GM12878 (cell line): Measurements from ENCODE around the gene VSIG10L.

Experiments
- CREB1 ChIP-seq: IDR thresholded peaks from 2 replicates; pipeline ENCODE4 v1.6.1; 2012; ENCODE audit warnings: low read depth, mild to moderate bottlenecking, inconsistent platforms
- CTCF ChIP-seq, 3 experiments: IDR thresholded peaks in 2 of 3; conservative IDR thresholded peaks in 1 of 3; 2 replicates each; pipeline ENCODE4 v1.5.1; 2011; ENCODE audit warnings: low read depth in 3 of 3, low read length in 3 of 3, mild to moderate bottlenecking in 3 of 3, control low read depth in 2 of 3, moderate library complexity in 2 of 3, inconsistent platforms in 1 of 3, mixed read lengths in 1 of 3; ENCODE audit not compliant: control insufficient read depth in 2 of 3, insufficient read depth in 1 of 3; ENCODE audit errors: extremely low read depth in 1 of 3

GRCh38 chr19:51323481-51324166 is 18.3 kb downstream of the VSIG10L start:
- TF ChIP-seq CREB1 (no peak), CTCF (IDR thresholded peaks at IDR 0.05 in 2 of 3, conservative IDR thresholded peaks at IDR 0.05 in 1 of 3; ENCODE audit: control insufficient read depth in 2 of 3, extremely low read depth in 1 of 3, insufficient read depth in 1 of 3, low read depth in 3 of 3, low read length in 3 of 3) (no peak)
